SK-N-SH treated with all-trans-retinoic acid at 6 μM for 48 hours (cell line): ENCODE measurements around the gene ESPL1.

Experiments
- ATAC-seq: fragments of 200-7000 bp; cut with Tn5 transposase; 3 replicates; pipeline ENCODE4 v1.9.1; 2020; ENCODE audit warnings: mild to moderate bottlenecking, moderate library complexity
- ARNTL ChIP-seq: fragments of 450-650 bp; formaldehyde crosslinking; IDR thresholded peaks from 2 replicates; pipeline ENCODE4 v1.5.0; 2020; ENCODE audit warnings: low read depth, mild to moderate bottlenecking, moderate library complexity, borderline replicate concordance
- BACH2 ChIP-seq: fragments of 250-450 bp; sonication (Bioruptor Pico); IDR thresholded peaks from 2 replicates; pipeline ENCODE4 v1.9.0; 2021; ENCODE audit warnings: mild to moderate bottlenecking, borderline replicate concordance
- CREB5 ChIP-seq: fragments of 250-450 bp; sonication (Bioruptor Pico); IDR thresholded peaks from 2 replicates; pipeline ENCODE4 v1.5.1; 2020; ENCODE audit warnings: low read depth, mild to moderate bottlenecking, moderate library complexity
- CSDC2 ChIP-seq: fragments of 250-450 bp; sonication (Bioruptor Pico); IDR thresholded peaks from 2 replicates; pipeline ENCODE4 v1.5.0; 2020; ENCODE audit warnings: mild to moderate bottlenecking, moderate library complexity
- ESRRG ChIP-seq: fragments of 250-450 bp; sonication (Bioruptor Pico); IDR thresholded peaks from 2 replicates; pipeline ENCODE4 v1.6.1; 2021; ENCODE audit warnings: mild to moderate bottlenecking
- GLIS3 ChIP-seq: fragments of 250-450 bp; sonication (Bioruptor Pico); IDR thresholded peaks from 2 replicates; pipeline ENCODE4 v1.5.0; 2020; ENCODE audit warnings: mild to moderate bottlenecking, moderate library complexity
- PATZ1 ChIP-seq: fragments of 250-450 bp; sonication (Bioruptor Pico); IDR thresholded peaks from 2 replicates; pipeline ENCODE4 v1.8.0; 2020; ENCODE audit warnings: mild to moderate bottlenecking, moderate library complexity, borderline replicate concordance
- POU6F1 ChIP-seq: fragments of 250-450 bp; sonication (Bioruptor Pico); IDR thresholded peaks from 2 replicates; pipeline ENCODE4 v1.8.0; 2021; ENCODE audit warnings: low read depth, mild to moderate bottlenecking, moderate library complexity, borderline replicate concordance
- PPARA ChIP-seq: fragments of 250-450 bp; sonication (Bioruptor Pico); IDR thresholded peaks from 2 replicates; pipeline ENCODE4 v1.5.0; 2020; ENCODE audit warnings: mild to moderate bottlenecking, borderline replicate concordance
- SNAI2 ChIP-seq: fragments of 250-450 bp; sonication (Bioruptor Pico); IDR thresholded peaks from 2 replicates; pipeline ENCODE4 v1.5.0; 2020; ENCODE audit warnings: mild to moderate bottlenecking, moderate library complexity
- TCF4 ChIP-seq: fragments of 250-450 bp; sonication (Bioruptor Pico); IDR thresholded peaks from 2 replicates; pipeline ENCODE4 v1.8.0; 2021; ENCODE audit warnings: mild to moderate bottlenecking, moderate library complexity, borderline replicate concordance
- TOX ChIP-seq: fragments of 250-450 bp; sonication (Bioruptor Pico); IDR thresholded peaks from 2 replicates; pipeline ENCODE4 v1.8.0; 2021; ENCODE audit warnings: mild to moderate bottlenecking, moderate library complexity, borderline replicate concordance
- TSHZ2 ChIP-seq: fragments of 250-450 bp; sonication (Bioruptor Pico); IDR thresholded peaks from 2 replicates; pipeline ENCODE4 v1.5.0; 2020; ENCODE audit warnings: mild to moderate bottlenecking, moderate library complexity
- ZC3H10 ChIP-seq: fragments of 250-450 bp; sonication (Bioruptor Pico); IDR thresholded peaks from 2 replicates; pipeline ENCODE4 v1.5.1; 2021; ENCODE audit warnings: mild to moderate bottlenecking, moderate library complexity
- ZFP3 ChIP-seq: fragments of 250-450 bp; sonication (Bioruptor Pico); IDR thresholded peaks from 2 replicates; pipeline ENCODE4 v1.5.0; 2020; ENCODE audit warnings: mild to moderate bottlenecking, moderate library complexity
- ZFP30 ChIP-seq: fragments of 450-650 bp; formaldehyde crosslinking; IDR thresholded peaks from 2 replicates; pipeline ENCODE4 v1.5.0; 2022; ENCODE audit warnings: mild to moderate bottlenecking, moderate library complexity
- ZNF565 ChIP-seq: fragments of 450-650 bp; formaldehyde crosslinking; conservative IDR thresholded peaks from 2 replicates; pipeline ENCODE4 v1.5.0; 2020; ENCODE audit warnings: low read depth, mild to moderate bottlenecking, moderate library complexity
- ZNF8 ChIP-seq: fragments of 450-650 bp; formaldehyde crosslinking; IDR thresholded peaks from 2 replicates; pipeline ENCODE4 v1.5.0; 2020; ENCODE audit warnings: mild to moderate bottlenecking, moderate library complexity

Gene ESPL1

GRCh38 chr12:53340398-53340797, 72.3 kb downstream of the ESPL1 start:
- TF ChIP-seq ZC3H10 (no peak), PATZ1 (CRISPR knock-in tag) (no peak), CREB5 (no peak), SNAI2 (no peak), BACH2 (CRISPR knock-in tag) (no peak), PPARA (CRISPR knock-in tag) (no peak), ZFP3 (CRISPR knock-in tag) (no peak), ZNF565 (CRISPR knock-in tag) (no peak), TCF4 (CRISPR knock-in tag) (no peak), ZFP30 (CRISPR knock-in tag) (no peak), GLIS3 (CRISPR knock-in tag) (no peak), ARNTL (CRISPR knock-in tag) (no peak), TOX (CRISPR knock-in tag) (no peak), TSHZ2 (CRISPR knock-in tag) (no peak), CSDC2 (no peak), ESRRG (CRISPR knock-in tag) (no peak), ZNF8 (CRISPR knock-in tag) (no peak), POU6F1 (CRISPR knock-in tag) (no peak)
- ATAC-seq: no peak
